Colon (tissue), 2 donors: ENCODE data around the gene CBFA2T3.

Source experiments
- FAIRE-seq: peaks from 2 replicates; lab custom pipeline; 2012; peaks lifted over from hg19 to GRCh38; lab: Jason Lieb, UNC
- donor health status: control.
- donor health status: control.

CBFA2T3 gene

DNA sequence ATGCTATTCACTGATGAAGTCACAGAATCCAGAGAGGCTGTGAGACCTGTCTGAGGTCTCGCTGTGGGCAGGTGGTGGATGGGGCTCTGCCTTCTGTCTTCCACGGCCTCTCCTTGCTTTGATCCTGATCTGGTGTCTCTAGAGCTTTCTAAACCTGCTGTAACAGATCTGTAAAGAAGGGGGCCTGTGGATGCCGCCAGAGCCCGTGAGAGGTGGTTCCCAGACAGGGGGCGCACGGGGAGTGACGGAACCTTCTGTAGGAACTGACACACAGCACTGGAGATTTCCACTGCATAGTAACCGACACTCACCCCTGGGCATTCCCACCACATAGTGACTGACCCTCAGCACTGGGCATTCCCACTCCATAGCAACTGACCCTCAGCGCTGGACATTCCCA lies 16.0 kb downstream of the CBFA2T3 start:
- no peak for FAIRE-seq

DNA sequence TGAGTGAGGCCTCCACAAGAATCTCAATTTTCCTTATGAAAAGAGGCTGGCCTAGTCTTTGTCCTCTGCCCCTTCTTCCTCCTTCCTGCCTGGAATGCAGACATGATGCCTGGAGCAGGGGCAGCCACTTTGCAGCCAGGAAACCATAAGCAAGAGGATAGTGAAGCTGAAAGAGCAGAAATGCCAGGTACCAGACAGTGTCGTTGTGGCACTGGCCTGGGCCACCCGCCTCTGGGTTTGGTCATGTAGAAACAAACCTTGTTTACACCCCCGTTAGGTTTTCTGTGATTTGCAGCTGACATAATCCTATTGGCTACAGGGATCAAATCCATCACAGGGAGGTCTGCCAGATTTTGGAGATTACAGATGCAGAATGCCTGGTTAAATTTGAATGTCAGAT lies 16.5 kb downstream of the CBFA2T3 start:
- no peak for FAIRE-seq

DNA sequence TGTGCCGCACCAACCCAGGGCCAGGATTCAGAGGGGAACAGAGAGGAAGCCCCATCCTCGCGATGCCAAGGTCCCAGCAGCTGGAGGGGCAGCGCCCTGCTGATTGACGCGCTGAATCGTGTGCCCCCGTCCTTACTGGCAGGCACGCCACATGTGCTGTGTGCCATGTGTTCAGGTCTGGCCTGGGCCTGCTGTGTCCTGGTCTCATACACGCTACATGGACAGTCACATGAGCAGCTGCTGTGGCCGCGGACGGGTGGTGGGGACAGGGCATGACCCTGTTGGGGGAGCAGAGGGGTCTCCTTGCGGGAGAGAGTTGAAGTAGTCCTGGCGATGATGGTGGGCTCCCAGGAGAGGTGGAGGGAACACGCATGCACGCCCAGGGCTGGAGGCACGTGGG lies 18.0 kb downstream of the CBFA2T3 start:
- FAIRE-seq: no peak

DNA sequence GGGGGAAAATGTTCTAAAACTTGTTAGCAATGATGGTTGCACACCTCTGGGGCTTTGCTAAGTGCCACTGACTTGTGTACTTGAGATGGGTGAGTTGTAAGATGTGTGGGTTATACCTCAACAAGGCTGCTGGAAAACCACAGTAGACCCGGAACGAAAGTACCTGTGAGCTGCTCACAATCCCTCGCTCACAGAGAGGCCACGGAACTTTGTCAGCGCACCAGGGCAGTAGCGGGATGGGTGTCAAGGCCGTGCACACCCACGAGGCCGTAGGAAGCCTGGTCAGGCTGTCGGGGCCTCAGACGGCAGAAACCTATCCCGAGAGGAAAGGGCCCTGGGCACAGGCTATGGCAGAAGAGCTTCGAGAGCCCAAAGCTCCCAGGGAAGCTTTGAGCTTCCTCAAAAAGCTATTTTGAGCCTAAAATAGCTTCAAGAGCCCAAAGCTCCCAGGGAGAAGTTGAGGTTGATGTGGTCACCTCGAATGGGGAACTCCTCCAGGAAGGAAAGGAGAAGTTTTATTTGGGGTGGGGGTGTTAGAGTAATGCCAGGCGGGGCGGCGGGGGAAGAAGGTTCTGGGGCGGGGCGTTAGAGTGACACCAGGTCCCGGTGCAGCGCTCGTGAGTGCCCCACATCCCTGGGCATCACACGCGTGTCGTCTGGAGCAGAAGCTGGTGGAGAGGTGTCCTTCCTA lies 19.0 kb downstream of the CBFA2T3 start:
- FAIRE-seq: no peak

DNA sequence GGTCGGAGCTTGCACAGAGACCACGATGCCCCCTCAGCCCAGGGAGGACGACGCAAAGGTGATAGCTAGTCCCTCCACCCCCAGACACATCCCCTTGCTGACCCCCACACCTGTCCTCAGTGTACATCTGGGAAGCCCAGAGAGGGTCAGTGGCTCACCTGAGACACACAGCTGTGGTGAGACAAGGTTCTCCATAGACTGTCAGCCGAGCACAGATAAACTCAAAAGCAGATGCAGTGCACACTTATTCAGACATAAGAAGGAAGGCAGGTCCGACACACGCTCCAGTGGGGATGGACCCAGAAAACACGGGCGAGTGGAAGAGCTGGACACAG lies 19.6 kb downstream of the CBFA2T3 start:
- FAIRE-seq: no peak

DNA sequence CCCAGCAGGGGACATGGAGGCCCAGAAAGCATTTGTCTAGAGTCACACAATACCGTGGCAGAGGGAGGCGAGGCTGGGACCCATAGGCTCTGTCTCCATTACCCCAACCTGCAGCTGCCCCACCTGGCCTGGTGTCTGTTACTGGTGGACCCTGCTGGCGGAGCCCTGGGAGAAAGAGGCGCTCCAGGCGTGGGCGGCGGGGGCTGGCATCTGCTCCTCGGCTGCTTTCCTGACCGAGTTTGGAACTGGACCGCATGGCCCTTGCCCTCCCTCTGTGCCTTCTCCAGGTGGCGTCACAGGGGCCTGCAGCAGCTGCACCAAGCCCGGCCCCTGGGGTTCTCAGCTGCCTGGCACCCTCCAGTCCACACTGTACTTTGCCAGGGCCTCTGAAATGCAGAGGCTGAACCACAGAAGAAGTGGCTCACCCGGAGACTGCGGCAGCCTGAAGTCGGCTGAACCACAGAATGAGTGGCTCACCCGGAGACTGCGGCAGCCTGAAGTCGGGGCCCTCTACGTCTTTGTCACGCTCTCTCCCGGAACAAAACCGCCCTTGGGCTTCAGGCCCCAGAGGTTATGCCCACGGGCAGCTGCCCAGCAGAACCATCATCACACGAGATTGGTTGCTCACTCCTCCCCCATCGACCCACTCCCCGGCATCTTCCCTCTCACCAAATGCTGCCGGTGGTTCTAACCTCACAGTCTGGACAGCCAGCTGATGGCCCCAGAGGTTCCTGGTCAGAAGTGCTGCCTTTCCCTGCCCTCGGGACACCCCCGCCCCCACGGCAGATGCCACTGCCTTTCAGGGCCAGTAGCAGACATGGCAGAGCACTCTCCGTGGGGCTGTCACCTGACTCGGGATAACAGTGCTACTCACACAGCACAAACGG lies 20.2 kb downstream of the CBFA2T3 start:
- no peak for FAIRE-seq

DNA sequence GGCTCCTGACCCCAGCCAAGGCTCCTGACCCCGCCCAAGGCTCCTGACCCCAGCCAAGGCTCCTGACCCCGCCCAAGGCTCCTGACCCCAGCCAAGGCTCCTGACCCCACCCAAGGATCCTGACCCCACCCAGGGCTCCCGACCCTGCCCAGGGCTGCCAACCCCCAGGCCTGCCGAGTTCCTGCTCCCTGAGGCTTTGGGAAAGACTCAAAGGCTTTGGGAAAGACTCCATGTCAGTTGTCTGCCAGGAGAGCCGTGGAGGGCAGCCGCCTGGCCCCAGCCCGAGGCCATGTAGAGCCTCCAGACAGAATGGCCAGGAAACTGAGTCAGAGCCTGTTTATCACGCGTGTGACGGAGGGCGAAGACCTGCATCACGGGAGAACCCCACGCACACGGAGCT lies 21.1 kb downstream of the CBFA2T3 start:
- FAIRE-seq: no peak

DNA sequence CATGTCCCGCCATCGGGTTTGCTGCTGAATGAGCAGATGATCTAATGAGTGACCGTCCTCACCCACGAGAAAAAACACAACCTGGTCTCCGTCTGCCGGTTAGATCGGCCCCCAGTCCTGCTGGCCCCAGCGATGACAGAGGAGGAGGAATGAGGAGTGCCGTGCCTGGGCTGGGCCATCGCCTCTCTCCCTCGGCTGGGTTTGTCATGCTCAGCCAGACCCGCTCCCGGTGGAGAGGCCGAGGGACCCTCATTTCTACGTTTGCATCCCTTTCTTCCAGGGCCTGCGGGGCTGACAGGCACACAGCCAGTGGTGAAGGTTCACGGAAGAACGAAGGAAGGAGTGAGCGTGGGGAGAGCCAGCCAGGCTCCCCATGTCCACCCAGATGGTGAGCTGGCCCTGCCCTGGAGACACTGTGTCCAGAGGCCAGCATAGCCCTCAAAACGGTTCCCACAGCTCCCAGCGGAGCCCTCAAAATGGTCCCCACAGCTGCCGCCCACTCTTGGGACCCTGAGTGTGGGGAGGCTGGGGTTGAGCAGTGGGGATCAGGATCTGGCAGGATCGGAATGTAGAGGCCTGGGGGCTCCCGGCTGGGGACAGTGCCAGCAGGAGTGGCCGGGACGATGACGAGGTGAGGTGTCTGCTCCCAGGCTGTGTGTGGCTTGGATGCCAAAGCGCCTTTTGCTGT lies 23.9 kb downstream of the CBFA2T3 start:
- FAIRE-seq: no peak

DNA sequence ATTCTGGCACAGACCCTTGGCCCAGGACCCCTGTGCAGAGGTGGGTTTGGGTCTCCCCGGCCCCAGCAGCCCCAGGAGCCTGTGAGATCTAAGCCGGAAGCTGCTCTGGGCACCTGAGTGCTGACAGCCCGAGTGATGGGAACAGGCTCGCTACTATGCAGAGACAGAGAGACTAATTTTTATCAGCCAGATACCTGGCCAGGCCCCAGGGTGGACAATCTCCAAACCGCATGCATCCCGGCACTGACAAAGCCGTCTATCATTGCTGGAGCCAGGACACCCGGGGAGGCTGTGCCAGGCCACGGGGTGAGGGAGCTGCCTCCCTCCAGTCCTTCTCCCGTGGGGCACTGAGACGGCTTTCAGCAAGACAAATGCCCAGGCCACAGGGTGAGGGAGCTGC lies 25.0 kb downstream of the CBFA2T3 start:
- FAIRE-seq: no peak

DNA sequence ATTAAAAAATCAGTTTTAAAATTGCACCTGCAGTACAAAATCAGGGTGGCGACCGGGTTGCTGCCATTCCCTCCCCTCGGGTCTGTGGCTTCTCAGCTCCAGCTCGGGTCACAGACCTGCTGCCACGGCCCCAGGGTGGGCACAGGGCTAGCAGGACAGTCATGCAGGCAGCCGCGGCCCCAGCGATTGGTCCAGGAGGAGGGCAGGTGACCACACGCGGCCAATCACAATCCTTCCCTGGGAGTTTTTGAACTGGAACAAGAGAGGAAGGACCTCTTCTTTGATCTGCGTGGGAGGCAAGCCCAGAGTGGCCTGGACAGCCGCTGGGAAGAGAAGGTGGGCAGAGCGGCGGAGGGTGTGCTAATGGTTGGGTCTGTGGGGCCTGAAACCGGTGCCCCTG lies 25.5 kb downstream of the CBFA2T3 start:
- no peak for FAIRE-seq

DNA sequence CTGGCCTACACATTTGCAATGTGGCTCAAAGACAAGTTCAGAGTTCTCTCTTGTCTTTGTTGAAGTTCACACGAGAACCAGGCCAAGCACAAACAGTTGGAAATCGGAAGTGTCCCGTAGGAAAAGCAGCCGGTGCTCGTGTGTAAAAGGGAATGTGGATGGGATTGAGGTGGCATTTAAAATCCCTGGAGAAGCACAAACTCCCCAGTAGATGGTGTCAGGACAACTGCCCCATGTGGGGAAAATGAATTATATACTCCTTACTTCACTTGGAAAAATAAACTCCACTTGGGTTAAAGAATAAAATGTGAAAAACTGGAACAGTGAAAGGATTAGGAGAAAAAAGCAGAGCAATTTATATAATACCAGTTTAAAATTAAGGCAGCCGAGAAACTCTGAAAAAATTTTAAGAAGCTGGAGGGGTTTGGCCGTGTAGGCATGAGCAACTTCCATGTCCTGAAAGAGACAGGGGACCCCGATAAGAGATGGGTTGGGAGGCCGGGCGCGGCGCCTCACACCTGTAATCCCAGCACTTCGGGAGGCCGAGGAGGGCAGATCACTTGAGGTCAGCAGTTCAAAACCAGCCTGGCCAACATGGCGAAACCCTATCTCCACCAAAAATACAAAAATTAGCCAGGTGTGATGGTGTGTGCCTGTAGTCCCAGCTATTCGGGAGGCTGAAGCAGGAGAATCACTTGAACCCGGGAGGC lies 28.1 kb downstream of the CBFA2T3 start:
- no peak for FAIRE-seq

DNA sequence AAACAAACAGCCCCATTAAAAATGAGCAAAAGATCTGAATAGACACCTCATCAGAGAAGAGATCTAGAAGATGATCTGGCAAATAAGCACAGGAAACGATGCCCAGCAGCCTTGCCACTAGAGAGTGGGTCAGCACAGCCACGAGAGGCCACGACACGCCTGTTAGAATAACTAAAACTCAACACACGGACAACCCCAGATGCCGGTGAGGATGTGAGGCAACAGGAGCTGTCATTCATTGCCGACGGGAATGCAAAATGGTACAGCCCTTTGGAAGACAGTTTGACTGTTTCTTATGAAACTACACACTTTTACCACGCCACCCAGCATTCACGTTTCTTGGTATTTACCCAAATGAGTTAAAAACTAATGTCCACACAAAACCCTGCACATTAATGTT lies 31.5 kb downstream of the CBFA2T3 start:
- no peak for FAIRE-seq

DNA sequence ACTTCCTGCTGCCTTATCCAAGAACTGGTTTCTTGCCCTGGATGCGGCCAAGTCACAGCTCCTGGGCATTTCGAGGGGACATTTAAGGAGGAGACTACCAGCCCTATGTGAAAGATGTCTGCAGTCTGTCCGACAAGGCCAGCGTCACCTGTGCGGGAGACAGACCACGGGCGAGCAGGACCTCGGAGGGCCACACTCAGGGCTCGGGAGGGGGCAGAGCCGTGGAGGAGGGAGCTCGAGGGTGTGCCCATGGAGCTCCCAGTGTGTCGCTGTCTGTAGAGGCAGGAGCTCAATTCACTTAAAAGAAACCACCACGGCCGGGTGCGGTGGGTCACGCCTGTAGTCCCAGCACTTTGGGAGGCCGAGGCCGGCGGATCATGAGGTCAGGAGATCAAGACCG lies 33.3 kb downstream of the CBFA2T3 start:
- no peak for FAIRE-seq

DNA sequence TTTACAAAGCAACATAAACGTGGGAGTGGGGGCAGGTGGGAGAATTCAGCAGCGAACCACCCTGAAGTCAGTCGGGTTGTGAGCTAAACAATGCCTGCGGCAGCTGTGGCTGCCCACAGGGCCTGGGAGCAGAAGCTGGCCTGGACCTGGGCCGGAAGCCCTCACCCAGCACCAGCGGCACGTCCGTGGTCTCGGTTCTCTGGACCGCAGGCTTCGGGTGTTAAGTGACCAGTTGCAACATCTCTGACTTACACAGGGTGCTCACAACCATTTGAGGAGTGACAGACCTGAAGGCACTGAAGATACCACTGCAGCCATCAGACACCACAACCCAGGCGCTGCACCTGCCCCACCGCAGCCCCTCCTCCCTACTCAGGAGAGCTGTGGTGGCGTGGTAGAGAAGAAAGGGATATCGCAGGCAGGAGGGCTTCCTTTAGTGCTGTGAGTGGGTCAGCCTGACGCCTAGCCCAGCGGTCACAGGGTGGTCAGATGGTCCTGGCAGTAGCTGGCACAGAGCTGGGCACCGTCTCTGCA lies 33.8 kb downstream of the CBFA2T3 start:
- no peak for FAIRE-seq

DNA sequence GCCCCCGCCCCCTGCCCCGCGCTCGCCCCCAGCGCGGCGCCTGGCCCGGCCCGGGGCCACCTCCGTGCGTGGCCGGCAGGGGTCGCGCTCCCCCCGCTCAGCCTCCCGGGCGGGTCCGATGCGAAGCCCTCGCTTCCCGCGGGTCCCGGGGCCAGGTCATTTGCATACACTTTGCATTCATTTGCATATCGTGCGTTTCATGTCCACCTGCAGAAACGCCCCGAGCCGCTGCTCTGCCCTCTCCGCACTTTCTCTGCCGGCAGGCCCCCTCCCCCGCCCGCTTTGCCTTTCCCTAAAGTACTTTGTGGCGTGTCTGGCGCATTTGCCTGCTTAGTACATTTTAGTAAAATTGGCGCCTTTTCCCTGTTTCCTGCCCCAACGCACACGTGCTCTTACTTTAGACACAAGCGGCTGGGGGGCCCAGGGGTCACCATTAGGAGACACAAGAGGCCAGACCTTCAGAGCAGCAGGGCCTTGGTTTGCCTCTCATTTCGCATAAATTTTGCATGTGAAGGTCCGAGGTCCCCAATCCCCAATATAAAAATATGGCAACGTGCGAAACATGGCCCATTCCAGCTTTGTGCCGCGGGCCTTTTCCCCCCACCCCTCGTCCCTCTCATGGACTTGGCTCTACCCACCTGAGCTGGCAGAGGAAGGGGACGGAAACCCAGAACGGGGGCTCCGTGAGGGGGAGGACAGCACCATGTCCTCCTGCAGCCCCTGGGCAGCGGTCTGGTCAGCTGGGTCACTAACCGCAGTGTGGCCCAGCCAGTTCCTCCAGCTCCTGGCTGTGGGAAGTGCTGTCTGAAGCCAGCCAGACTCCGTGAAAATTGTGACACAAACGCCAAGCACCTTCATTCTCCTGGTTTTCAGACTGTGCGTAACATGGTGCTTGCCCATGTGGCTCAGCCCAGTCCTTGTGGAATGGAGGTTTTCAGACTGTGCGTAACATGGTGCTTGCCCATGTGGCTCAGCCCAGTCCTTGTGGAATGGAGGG lies 34.8 kb downstream of the CBFA2T3 start:
- FAIRE-seq: no peak

DNA sequence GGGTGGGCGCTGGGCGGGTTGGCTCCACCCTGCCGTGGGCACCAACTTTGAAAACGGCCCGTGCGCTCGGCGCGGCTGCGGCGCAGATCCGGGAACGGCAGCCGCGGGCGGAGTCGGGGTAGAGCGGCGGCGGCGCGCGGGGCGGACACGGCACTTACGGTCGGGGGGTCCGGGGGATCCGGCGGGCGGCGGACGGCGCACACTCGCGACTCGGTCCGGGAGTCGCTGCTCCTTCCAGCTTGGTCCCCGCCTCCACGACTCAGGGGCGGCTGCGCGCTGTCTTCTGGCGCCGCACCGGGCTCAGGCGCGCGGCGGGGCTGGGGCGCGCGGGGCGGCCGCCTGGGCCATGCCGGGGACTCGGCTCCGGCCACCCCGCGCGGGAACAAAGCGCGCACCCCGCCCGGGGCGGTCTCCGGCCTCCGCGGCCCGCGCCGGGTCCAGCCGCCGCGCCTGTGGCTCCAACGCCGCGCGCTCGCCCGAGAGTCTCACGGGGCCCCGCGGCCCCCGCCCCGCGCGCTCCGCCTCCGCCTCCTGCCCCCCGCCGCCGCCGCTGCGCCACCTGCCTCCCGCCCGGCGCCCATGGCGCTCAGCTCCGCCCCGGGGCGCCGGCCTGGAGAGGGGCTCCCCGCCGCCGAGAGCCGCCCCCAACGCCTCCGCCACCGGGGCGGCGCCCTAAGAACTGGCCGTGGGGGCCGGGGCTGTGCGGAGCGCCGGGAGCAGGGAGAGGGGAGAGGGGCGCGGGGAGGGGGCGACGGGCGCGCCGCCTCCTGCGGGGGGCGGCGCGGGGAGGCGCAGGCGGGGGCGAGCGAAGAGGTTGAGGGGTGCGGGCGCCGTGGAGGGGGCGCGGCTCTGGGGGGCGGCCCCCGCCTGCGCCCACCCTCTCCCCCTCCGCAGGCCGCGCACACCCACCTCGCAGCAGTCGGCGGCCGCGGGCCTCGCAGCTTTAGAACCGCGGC lies 35.9 kb downstream of the CBFA2T3 start:
- FAIRE-seq: no peak

DNA sequence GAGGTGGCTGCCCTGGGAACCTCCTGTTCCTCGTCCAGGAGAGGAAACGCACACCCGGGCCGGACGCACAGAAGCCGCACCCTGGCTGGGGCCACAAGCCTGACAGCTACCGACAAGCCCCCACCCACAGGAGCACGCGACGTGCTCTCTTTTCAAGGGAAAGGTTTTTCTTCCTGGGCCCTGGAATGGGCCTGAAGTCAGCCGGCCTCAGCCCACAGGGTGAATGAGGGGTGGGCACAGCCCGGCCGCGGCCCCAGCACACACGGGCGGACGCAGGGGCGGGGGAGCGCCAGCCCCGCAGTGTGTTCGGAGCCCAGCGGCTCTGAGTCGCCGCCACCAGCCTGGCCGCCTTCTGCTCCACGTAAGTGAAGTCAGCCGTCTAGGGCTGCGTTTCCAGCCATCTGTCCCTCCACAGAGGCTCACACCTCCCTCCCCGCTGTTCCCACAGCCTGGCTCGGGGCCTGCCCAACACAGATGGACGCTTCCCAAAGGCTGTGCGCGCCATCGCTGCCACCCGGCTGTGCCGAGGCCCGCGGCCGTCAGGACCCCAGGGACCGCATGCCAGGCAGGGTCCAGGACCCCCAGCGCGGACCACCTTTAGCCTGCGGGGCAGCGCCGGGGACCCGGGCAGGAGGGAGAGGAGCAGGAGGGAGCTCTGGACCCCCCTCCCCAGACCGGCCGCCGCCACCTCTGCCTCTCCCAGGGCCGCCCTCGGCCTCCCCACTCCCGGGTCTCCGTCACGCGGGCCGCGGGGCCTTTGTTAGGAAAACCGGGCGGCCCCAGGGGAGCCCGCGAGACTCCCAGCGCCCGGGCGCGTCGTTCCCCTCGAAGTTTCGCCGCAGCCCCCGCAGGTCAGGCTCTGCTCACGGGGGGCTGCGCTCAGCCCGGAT lies 36.8 kb downstream of the CBFA2T3 start:
- no peak for FAIRE-seq

DNA sequence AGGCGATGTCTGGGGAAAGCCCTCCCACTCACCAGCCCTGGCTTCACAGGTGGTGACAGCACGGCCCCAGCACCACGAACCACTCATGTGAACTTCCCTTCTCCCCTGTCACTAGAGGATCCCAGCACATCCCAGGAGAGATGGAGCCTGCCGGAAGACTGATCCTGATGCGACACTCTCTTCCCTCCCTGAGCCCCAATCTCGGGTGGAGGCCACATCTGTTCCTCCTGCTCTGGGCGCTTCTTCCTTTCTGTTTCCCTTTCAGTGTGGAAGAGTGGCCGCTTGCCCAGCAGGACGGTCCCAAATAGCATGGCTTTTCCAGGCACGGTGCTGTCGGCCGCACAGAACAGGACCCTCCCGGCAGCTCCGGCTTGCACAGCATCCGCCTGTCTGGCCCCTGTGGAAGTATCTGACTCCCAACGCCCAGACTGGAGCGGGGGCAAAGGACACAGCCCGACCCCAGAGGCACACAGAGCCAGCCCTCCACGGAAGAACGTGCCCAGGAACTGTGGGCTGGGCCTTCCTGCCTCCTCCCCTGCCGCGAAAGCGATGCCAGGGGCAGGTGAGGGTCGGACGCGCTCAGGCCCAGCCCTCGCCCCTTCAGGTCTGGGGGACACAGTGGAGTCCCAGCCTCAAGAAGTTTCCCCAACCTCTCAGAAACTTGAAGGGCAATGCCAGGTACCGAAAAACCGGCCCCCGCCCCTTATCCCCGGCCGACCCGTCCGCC lies 37.6 kb downstream of the CBFA2T3 start:
- no peak for FAIRE-seq
